Sigmoid colon (tissue), 7 donors: ENCODE measurements around the gene KIF26B. TPM values are rescaled to one million over a fixed set of nuclear protein-coding genes. Genes with fewer than 3 reads are reported as not detected.

ENCODE experiments used
- DNase-seq: peaks from one replicate; pipeline ENCODE4 v3.0.0-alpha.2; 2019
- H3K27ac ChIP-seq, 4 donors: fragments of 200-600 bp; sonication (generic); one replicate each; pipeline ENCODE4 v1.5.1; 2016 to 2019; ENCODE audit warnings: mild to moderate bottlenecking in 1 of 4
- H3K27me3 ChIP-seq, 3 donors: fragments of 200-600 bp; sonication (generic); one replicate each; pipeline ENCODE4 v1.5.1; 2019; ENCODE audit warnings: mild to moderate bottlenecking in 1 of 3
- H3K36me3 ChIP-seq, 4 donors: fragments of 200-600 bp; sonication (generic); one replicate each; pipeline ENCODE4 v1.5.1; 2016 to 2019
- H3K4me1 ChIP-seq, 4 donors: fragments of 200-600 bp; sonication (generic); one replicate each; pipeline ENCODE4 v1.5.1; 2017 to 2019
- H3K4me3 ChIP-seq, 4 donors: fragments of 200-600 bp; sonication (generic); one replicate each; pipeline ENCODE4 v1.5.1; 2017 to 2019; ENCODE audit warnings: mild to moderate bottlenecking in 2 of 4, moderate library complexity in 1 of 4
- H3K9me3 ChIP-seq, 4 donors: fragments of 200-600 bp in 3 of 4; sonication (generic) in 3 of 4; one replicate each; pipeline versions ENCODE4 v1.5.1 to v1.6.1; 2013 to 2019
- EP300 ChIP-seq, 4 donors: sonication (generic); formaldehyde crosslinking; IDR thresholded peaks; one replicate each; pipeline ENCODE4 v1.6.1; 2017; ENCODE audit warnings: antibody characterized with exemption in 4 of 4
- POLR2A ChIP-seq, 2 donors: fragments of 450-650 bp; IDR thresholded peaks; one replicate each; pipeline ENCODE4 v1.6.1; 2016; ENCODE audit warnings: antibody characterized with exemption in 2 of 2, mild to moderate bottlenecking in 2 of 2, moderate library complexity in 2 of 2
- POLR2AphosphoS5 ChIP-seq, 4 donors: sonication (generic); formaldehyde crosslinking; IDR thresholded peaks; one replicate each; pipeline ENCODE4 v1.6.1; 2017; ENCODE audit warnings: antibody characterized with exemption in 4 of 4
- WGBS, 2 donors: extraction: QIAGEN DNeasy Blood & Tissue Kit; methylation state at CpG; one replicate each; pipeline ENCODE4 v1.1.7; 2013; 5-methylcytosine and 5-hydroxymethylcytosine counted together
- intact Hi-C: fragments of 100-400 bp; cut with DNase I; formaldehyde crosslinking; loops from one replicate; pipeline ENCODE4 v1.15.1; 2023
- polyA plus RNA-seq, 3 donors: library from polyadenylated mRNA; stranded (reverse); fragments of 200-250 nt; gene quantifications; one replicate each; pipeline ENCODE4 v1.2.3, GENCODE V29; 2013
- total RNA-seq, 4 donors: library from RNA; depleted of rRNA; stranded (reverse); fragments of >200 nt; gene quantifications; one replicate each; pipeline ENCODE4 v1.1.0, GENCODE V29; 2016
- TF ChIP-seq, protein P1 (sequence below), 4 experiments: fragments of 450-650 bp in 3 of 4; fragments of 200-600 bp in 1 of 4; IDR thresholded peaks; one replicate each; pipeline ENCODE4 v1.5.1; 2016 to 2019; ENCODE audit warnings: antibody characterized with exemption in 4 of 4, mild to moderate bottlenecking in 3 of 4, moderate library complexity in 2 of 4
- donor health status: healthy with polysubstance abuse.
- donor health status: Bipolar disorder and iron deficiency.
- donor health status: healthy.

KIF26B gene
- total and polyA plus RNA-seq, 7 donors, result under 0.01 to 5.5 (median 1.4) TPM; not detected in 1

- H3K27ac ChIP-seq, result no peak overlapping the region
- intact Hi-C loops, result no loop called here
- H3K4me3 ChIP-seq, result no peak overlapping the region
- peaks cover 0 to 4% (median 0%) of the 10 kb centered on the region in 4 donors for H3K4me1 ChIP-seq
- no peaks in the 10 kb centered on the region for H3K36me3 ChIP-seq
- TF ChIP-seq, protein P1, sequence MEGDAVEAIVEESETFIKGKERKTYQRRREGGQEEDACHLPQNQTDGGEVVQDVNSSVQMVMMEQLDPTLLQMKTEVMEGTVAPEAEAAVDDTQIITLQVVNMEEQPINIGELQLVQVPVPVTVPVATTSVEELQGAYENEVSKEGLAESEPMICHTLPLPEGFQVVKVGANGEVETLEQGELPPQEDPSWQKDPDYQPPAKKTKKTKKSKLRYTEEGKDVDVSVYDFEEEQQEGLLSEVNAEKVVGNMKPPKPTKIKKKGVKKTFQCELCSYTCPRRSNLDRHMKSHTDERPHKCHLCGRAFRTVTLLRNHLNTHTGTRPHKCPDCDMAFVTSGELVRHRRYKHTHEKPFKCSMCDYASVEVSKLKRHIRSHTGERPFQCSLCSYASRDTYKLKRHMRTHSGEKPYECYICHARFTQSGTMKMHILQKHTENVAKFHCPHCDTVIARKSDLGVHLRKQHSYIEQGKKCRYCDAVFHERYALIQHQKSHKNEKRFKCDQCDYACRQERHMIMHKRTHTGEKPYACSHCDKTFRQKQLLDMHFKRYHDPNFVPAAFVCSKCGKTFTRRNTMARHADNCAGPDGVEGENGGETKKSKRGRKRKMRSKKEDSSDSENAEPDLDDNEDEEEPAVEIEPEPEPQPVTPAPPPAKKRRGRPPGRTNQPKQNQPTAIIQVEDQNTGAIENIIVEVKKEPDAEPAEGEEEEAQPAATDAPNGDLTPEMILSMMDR (IDR thresholded peaks at IDR 0.05), result no peak
- TF ChIP-seq EP300 (IDR thresholded peaks at IDR 0.05), result no peak
- TF ChIP-seq POLR2A (IDR thresholded peaks at IDR 0.05), result no peak
- TF ChIP-seq POLR2AphosphoS5 (IDR thresholded peaks at IDR 0.05), result no peak
- no peaks in the 10 kb centered on the region for H3K27me3 ChIP-seq
- DNase-seq, result no peak
- 56 to 81% methylated on average over 8 of the region's 8 CpGs for WGBS, 2 donors
- H3K9me3 ChIP-seq, result no peaks in the 10 kb centered on the region
These were observed 323.2 kb downstream of the KIF26B start for GRCh38 chr1:245477941-245478340.

GRCh38 chr1:245480393-245481120 is 325.8 kb downstream of the KIF26B start:
- no peak overlapping the region for H3K4me3 ChIP-seq
- H3K36me3 ChIP-seq, result no peaks in the 10 kb centered on the region
- 78 to 79% methylated on average over 6 of the region's 6 CpGs for WGBS, 2 donors
- intact Hi-C loops, result no loop called here
- H3K4me1 ChIP-seq, result peaks cover 0 to 4% (median 0%) of the 10 kb centered on the region in 4 donors
- H3K9me3 ChIP-seq, result no peaks in the 10 kb centered on the region
- no peaks in the 10 kb centered on the region for H3K27me3 ChIP-seq
- no peak overlapping the region for H3K27ac ChIP-seq
- TF ChIP-seq POLR2AphosphoS5 (IDR thresholded peaks at IDR 0.05) (no peak), POLR2A (IDR thresholded peaks at IDR 0.05) (no peak), EP300 (IDR thresholded peaks at IDR 0.05) (no peak)
- TF ChIP-seq, protein P1 (IDR thresholded peaks at IDR 0.05), result no peak
- no peak for DNase-seq

DNA sequence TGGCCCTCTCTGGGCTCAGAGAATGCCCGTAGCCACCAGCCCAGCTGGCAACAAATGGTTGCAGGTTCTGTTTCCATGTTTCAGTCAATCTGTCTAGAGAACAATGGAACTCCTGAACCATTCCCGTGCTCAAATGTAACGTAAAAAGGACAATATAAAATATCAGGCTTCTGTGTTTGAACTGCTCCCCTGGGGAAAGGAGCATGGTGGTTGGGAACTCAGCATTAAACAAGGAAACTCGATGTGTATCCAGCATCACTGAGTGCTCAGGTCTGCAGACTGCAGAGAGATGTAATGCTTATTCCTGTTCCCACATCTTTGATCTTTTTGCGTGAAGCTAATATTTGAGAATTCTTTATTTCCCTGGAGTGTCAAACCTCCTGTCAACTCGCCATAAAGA is 326.5 kb downstream of the KIF26B start:
- intact Hi-C loops, result no loop called here
- H3K36me3 ChIP-seq, result no peaks in the 10 kb centered on the region
- no peaks in the 10 kb centered on the region for H3K27me3 ChIP-seq
- 60 to 76% methylated on average over 6 of the region's 6 CpGs for WGBS, 2 donors
- no peak for DNase-seq
- no peak overlapping the region for H3K4me3 ChIP-seq
- no peak overlapping the region for H3K27ac ChIP-seq
- H3K4me1 ChIP-seq, result peaks cover 0 to 4% (median 0%) of the 10 kb centered on the region in 4 donors
- no peak for TF ChIP-seq POLR2A (IDR thresholded peaks at IDR 0.05)
- TF ChIP-seq, protein P1 (IDR thresholded peaks at IDR 0.05), result no peak
- no peak for TF ChIP-seq EP300 (IDR thresholded peaks at IDR 0.05)
- no peak for TF ChIP-seq POLR2AphosphoS5 (IDR thresholded peaks at IDR 0.05)
- H3K9me3 ChIP-seq, result no peaks in the 10 kb centered on the region

GRCh38 chr1:245483247-245483646 is 328.5 kb downstream of the KIF26B start:
- WGBS, 2 donors, result 81% methylated on average over 6 of the region's 6 CpGs
- TF ChIP-seq EP300 (IDR thresholded peaks at IDR 0.05) (no peak), POLR2AphosphoS5 (IDR thresholded peaks at IDR 0.05) (no peak), POLR2A (IDR thresholded peaks at IDR 0.05) (no peak)
- TF ChIP-seq, protein P1 (IDR thresholded peaks at IDR 0.05), result no peak
- H3K36me3 ChIP-seq, result no peaks in the 10 kb centered on the region
- no peak overlapping the region for H3K4me3 ChIP-seq
- H3K9me3 ChIP-seq, result no peaks in the 10 kb centered on the region
- intact Hi-C loops, result no loop called here
- no peak for DNase-seq
- no peak overlapping the region for H3K27ac ChIP-seq
- no peaks in the 10 kb centered on the region for H3K27me3 ChIP-seq
- H3K4me1 ChIP-seq, result peaks cover 0 to 4% (median 0%) of the 10 kb centered on the region in 4 donors
